ENCODE measurements around the gene ITGA6.

DNA sequence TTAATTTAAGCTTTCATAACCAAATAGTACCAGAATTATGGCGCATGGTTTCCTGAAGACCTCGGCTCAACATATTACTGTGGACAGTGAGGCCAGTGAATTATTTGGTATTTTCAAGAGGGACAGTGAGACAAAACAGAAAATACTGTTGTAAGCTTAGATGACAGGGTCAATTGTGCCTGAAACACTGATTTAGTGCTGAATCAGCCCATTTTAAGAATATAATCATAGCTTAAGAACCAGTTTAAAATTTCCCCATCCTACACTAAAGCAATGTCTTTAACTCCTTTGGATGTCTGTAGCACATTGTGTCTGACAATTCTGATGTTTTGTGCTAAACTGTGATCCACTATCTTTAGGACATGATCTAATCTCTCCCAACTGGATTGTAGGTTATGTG, 4.6 kb downstream of the ITGA6 start:
- TF ChIP-seq, protein P1, sequence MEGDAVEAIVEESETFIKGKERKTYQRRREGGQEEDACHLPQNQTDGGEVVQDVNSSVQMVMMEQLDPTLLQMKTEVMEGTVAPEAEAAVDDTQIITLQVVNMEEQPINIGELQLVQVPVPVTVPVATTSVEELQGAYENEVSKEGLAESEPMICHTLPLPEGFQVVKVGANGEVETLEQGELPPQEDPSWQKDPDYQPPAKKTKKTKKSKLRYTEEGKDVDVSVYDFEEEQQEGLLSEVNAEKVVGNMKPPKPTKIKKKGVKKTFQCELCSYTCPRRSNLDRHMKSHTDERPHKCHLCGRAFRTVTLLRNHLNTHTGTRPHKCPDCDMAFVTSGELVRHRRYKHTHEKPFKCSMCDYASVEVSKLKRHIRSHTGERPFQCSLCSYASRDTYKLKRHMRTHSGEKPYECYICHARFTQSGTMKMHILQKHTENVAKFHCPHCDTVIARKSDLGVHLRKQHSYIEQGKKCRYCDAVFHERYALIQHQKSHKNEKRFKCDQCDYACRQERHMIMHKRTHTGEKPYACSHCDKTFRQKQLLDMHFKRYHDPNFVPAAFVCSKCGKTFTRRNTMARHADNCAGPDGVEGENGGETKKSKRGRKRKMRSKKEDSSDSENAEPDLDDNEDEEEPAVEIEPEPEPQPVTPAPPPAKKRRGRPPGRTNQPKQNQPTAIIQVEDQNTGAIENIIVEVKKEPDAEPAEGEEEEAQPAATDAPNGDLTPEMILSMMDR (IDR thresholded peaks at IDR 0.05) = no peak
- TF ChIP-seq POLR2AphosphoS5 (IDR thresholded peaks at IDR 0.05) = no peak
